ENCODE data around the gene SC5D. TPM values are rescaled to one million over a fixed set of nuclear protein-coding genes. Genes with fewer than 3 reads are reported as not detected.

Gene SC5D
- total RNA-seq, 2 donors from 2014 or later, result 14.9 to 28.5 TPM

- Histone ChIP-seq H3K27me3 (replicated peaks; ENCODE audit: insufficient read depth) (no peaks in the 10 kb centered on the region), H3K4me3 (no peak overlapping the region), H3K4me1 (ENCODE audit: control insufficient read depth in 1 of 2, low read depth in 2 of 2) (no peaks in the 10 kb centered on the region), H3K27ac (no peak overlapping the region), H3K9me3 (no peaks in the 10 kb centered on the region), H3K36me3 (no peaks in the 10 kb centered on the region)
- DNase-seq (ENCODE audit: low spot score) (no peak), ATAC-seq (ENCODE audit: insufficient number of reproducible peaks, low FRiP score, low read depth) (no peak)
- no peak for TF ChIP-seq CTCF (IDR thresholded peaks at IDR 0.05)
These were observed 47.5 kb downstream of the SC5D start for GRCh38 chr11:121340032-121340580.

- H3K36me3 ChIP-seq, result no peaks in the 10 kb centered on the region
- no peak overlapping the region for H3K4me3 ChIP-seq
- no peaks in the 10 kb centered on the region for H3K9me3 ChIP-seq
- no peaks in the 10 kb centered on the region for H3K27me3 ChIP-seq (replicated peaks; ENCODE audit: insufficient read depth)
- no peaks in the 10 kb centered on the region for H3K4me1 ChIP-seq (ENCODE audit: control insufficient read depth in 1 of 2, low read depth in 2 of 2)
- no peak for TF ChIP-seq CTCF (IDR thresholded peaks at IDR 0.05)
- H3K27ac ChIP-seq, result no peak overlapping the region
- no peak for DNase-seq (ENCODE audit: low spot score)
- no peak for ATAC-seq (ENCODE audit: insufficient number of reproducible peaks, low FRiP score, low read depth)
These were observed 49.0 kb downstream of the SC5D start for GRCh38 chr11:121341609-121342008.

GRCh38 chr11:121344824-121345223 lies 52.3 kb downstream of the SC5D start:
- no peak for DNase-seq (ENCODE audit: low spot score)

GRCh38 chr11:121347094-121347493 lies 54.5 kb downstream of the SC5D start:
- no peaks in the 10 kb centered on the region for H3K27me3 ChIP-seq (replicated peaks; ENCODE audit: insufficient read depth)
- no peaks in the 10 kb centered on the region for H3K36me3 ChIP-seq
- no peak overlapping the region for H3K27ac ChIP-seq
- no peak for TF ChIP-seq CTCF (IDR thresholded peaks at IDR 0.05)
- no peaks in the 10 kb centered on the region for H3K9me3 ChIP-seq
- ATAC-seq (ENCODE audit: insufficient number of reproducible peaks, low FRiP score, low read depth) (no peak), DNase-seq (ENCODE audit: low spot score) (no peak)
- H3K4me1 ChIP-seq (ENCODE audit: control insufficient read depth in 1 of 2, low read depth in 2 of 2), result no peaks in the 10 kb centered on the region
- no peak overlapping the region for H3K4me3 ChIP-seq

More at GRCh38 chr11:121344824-121345223, 52.3 kb downstream of the SC5D start:
- Histone ChIP-seq H3K9me3 (no peaks in the 10 kb centered on the region), H3K27ac (no peak overlapping the region), H3K27me3 (replicated peaks; ENCODE audit: insufficient read depth) (no peaks in the 10 kb centered on the region), H3K4me3 (no peak overlapping the region), H3K4me1 (ENCODE audit: control insufficient read depth in 1 of 2, low read depth in 2 of 2) (no peaks in the 10 kb centered on the region), H3K36me3 (no peaks in the 10 kb centered on the region)
- no peak for ATAC-seq (ENCODE audit: insufficient number of reproducible peaks, low FRiP score, low read depth)
- no peak for TF ChIP-seq CTCF (IDR thresholded peaks at IDR 0.05)

- no peak for DNase-seq (ENCODE audit: low spot score)
- no peaks in the 10 kb centered on the region for H3K27me3 ChIP-seq (replicated peaks; ENCODE audit: insufficient read depth)
- ATAC-seq (ENCODE audit: insufficient number of reproducible peaks, low FRiP score, low read depth), result no peak
- no peaks in the 10 kb centered on the region for H3K4me1 ChIP-seq (ENCODE audit: control insufficient read depth in 1 of 2, low read depth in 2 of 2)
- no peak overlapping the region for H3K27ac ChIP-seq
- no peaks in the 10 kb centered on the region for H3K9me3 ChIP-seq
- TF ChIP-seq CTCF (IDR thresholded peaks at IDR 0.05), result no peak
- no peaks in the 10 kb centered on the region for H3K36me3 ChIP-seq
- H3K4me3 ChIP-seq, result no peak overlapping the region
These were observed 55.2 kb downstream of the SC5D start for GRCh38 chr11:121347813-121348212.

All from thoracic aorta (tissue), 2 donors.